H9 (cell line): Measurements from ENCODE around the gene HELT. TPM values are rescaled to one million over a fixed set of nuclear protein-coding genes. Genes with fewer than 3 reads are reported as not detected.

Source experiments
- DNase-seq: peaks from one replicate; pipeline ENCODE4 v3.0.0-alpha.2; 2017
- H2AFZ ChIP-seq: one replicate; pipeline ENCODE4 v1.6.1; 2013; ENCODE audit warnings: mild to moderate bottlenecking, low read length, control low read depth, moderate library complexity
- H2AK5ac ChIP-seq: 2 replicates; pipeline ENCODE4 v1.6.1; 2013; ENCODE audit warnings: low read length, control low read depth, mixed read lengths; ENCODE audit not compliant: insufficient read length
- H2BK120ac ChIP-seq: one replicate; pipeline ENCODE4 v1.6.1; 2013; ENCODE audit warnings: low read depth, mild to moderate bottlenecking, low read length, control low read depth, inconsistent platforms; ENCODE audit not compliant: poor library complexity, severe bottlenecking
- H2BK12ac ChIP-seq: 2 replicates; pipeline ENCODE4 v1.6.1; 2013; ENCODE audit warnings: low read length, control low read depth, mixed read lengths, low read depth; ENCODE audit not compliant: insufficient read length
- H2BK15ac ChIP-seq: 2 replicates; pipeline ENCODE4 v1.6.1; 2013; ENCODE audit warnings: low read depth, low read length, control low read depth
- H2BK20ac ChIP-seq: one replicate; pipeline ENCODE4 v1.6.1; 2013; ENCODE audit warnings: low read depth, mild to moderate bottlenecking, low read length, control low read depth, inconsistent platforms; ENCODE audit not compliant: poor library complexity, severe bottlenecking
- H2BK5ac ChIP-seq: 2 replicates; pipeline ENCODE4 v1.6.1; 2013; ENCODE audit warnings: low read length, control low read depth, mixed read lengths; ENCODE audit not compliant: insufficient read length
- H3K14ac ChIP-seq: 2 replicates; pipeline ENCODE4 v1.6.1; 2013; ENCODE audit warnings: low read length, control low read depth; ENCODE audit not compliant: insufficient read depth
- H3K18ac ChIP-seq: 2 replicates; pipeline ENCODE4 v1.6.1; 2013; ENCODE audit warnings: low read depth, mild to moderate bottlenecking, mixed read lengths, low read length, control low read depth; ENCODE audit not compliant: insufficient read length
- H3K23ac ChIP-seq: 2 replicates; pipeline ENCODE4 v1.6.1; 2013; ENCODE audit warnings: low read length, control low read depth, mixed read lengths, low read depth; ENCODE audit not compliant: insufficient read length
- H3K23me2 ChIP-seq: 2 replicates; pipeline ENCODE4 v1.6.1; 2013; ENCODE audit warnings: low read depth, mild to moderate bottlenecking, mixed read lengths, low read length, control low read depth; ENCODE audit not compliant: insufficient read length, poor library complexity, severe bottlenecking
- H3K27ac ChIP-seq: 2 replicates; pipeline ENCODE4 v1.5.1; 2013; ENCODE audit warnings: low read length, control low read depth, mixed read lengths, low read depth; ENCODE audit not compliant: insufficient read length
- H3K27me3 ChIP-seq: 2 replicates; pipeline ENCODE4 v1.6.1; 2013; ENCODE audit warnings: low read length, control low read depth, inconsistent platforms; ENCODE audit not compliant: insufficient read depth
- H3K4ac ChIP-seq: 2 replicates; pipeline ENCODE4 v1.6.1; 2013; ENCODE audit warnings: low read depth, mild to moderate bottlenecking, control low read depth, inconsistent platforms, low read length, moderate library complexity
- H3K4me1 ChIP-seq: 2 replicates; pipeline ENCODE4 v1.6.1; 2013; ENCODE audit warnings: low read length, control low read depth, inconsistent platforms; ENCODE audit not compliant: insufficient read depth
- H3K4me2 ChIP-seq: 2 replicates; pipeline ENCODE4 v1.6.1; 2013; ENCODE audit warnings: low read length, control low read depth, mixed read lengths; ENCODE audit not compliant: insufficient read length, insufficient read depth
- H3K56ac ChIP-seq: 2 replicates; pipeline ENCODE4 v1.6.1; 2013; ENCODE audit warnings: low read depth, mild to moderate bottlenecking, mixed read lengths, low read length, control low read depth; ENCODE audit not compliant: insufficient read length
- H3K79me1 ChIP-seq: 2 replicates; pipeline ENCODE4 v1.6.1; 2013; ENCODE audit warnings: low read depth, mild to moderate bottlenecking, moderate library complexity, low read length, control low read depth, inconsistent platforms; ENCODE audit not compliant: insufficient read depth, poor library complexity, severe bottlenecking
- H3K79me2 ChIP-seq: 2 replicates; pipeline ENCODE4 v1.6.1; 2013; ENCODE audit warnings: low read length, control low read depth, inconsistent platforms; ENCODE audit not compliant: insufficient read depth
- H3K9ac ChIP-seq: 2 replicates; pipeline ENCODE4 v1.6.1; 2013; ENCODE audit warnings: low read length, control low read depth, mixed read lengths; ENCODE audit not compliant: insufficient read length; ENCODE audit errors: extremely low read depth
- H3K9me3 ChIP-seq: one replicate; pipeline ENCODE4 v1.6.1; 2013; ENCODE audit warnings: low read depth, low read length, inconsistent platforms; ENCODE audit not compliant: control insufficient read depth
- H3T11ph ChIP-seq: one replicate; pipeline ENCODE4 v1.6.1; 2013; ENCODE audit warnings: mild to moderate bottlenecking, low read length, control low read depth, inconsistent platforms
- H4K20me1 ChIP-seq: one replicate; pipeline ENCODE4 v1.6.1; 2013; ENCODE audit not compliant: control insufficient read depth, insufficient read length, insufficient read depth
- H4K5ac ChIP-seq: 2 replicates; pipeline ENCODE4 v1.6.1; 2013; ENCODE audit warnings: low read depth, mild to moderate bottlenecking, mixed read lengths, low read length, control low read depth; ENCODE audit not compliant: insufficient read length
- H4K8ac ChIP-seq: replicated peaks from 2 replicates; pipeline ENCODE4 v1.6.1; 2013; ENCODE audit warnings: low read length, control low read depth, mixed read lengths, low read depth; ENCODE audit not compliant: insufficient read length
- H4K91ac ChIP-seq: 2 replicates; pipeline ENCODE4 v1.6.1; 2013; ENCODE audit warnings: low read depth, mild to moderate bottlenecking, moderate library complexity, mixed read lengths, low read length, control low read depth; ENCODE audit not compliant: insufficient read length
- H3K27ac Mint-ChIP-seq, 3 experiments: 2 replicates in 2 of 3; 3 replicates in 1 of 3; pipeline ENCODE4 v1.8.0; 2020 to 2021; ENCODE audit warnings: mixed read lengths in 3 of 3, mild to moderate bottlenecking in 1 of 3, moderate library complexity in 1 of 3
- H3K27me3 Mint-ChIP-seq: 2 replicates; pipeline ENCODE4 v1.8.0; 2021; ENCODE audit warnings: low read depth, mild to moderate bottlenecking, moderate library complexity, mixed read lengths
- H3K36me3 Mint-ChIP-seq, 3 experiments: 2 replicates in 2 of 3; 3 replicates in 1 of 3; pipeline ENCODE4 v1.8.0; 2020 to 2021; ENCODE audit warnings: low read depth in 3 of 3, mixed read lengths in 3 of 3; ENCODE audit not compliant: insufficient read depth in 1 of 3
- H3K4me1 Mint-ChIP-seq, 2 experiments: 2 replicates each; pipeline ENCODE4 v1.8.0; 2020; ENCODE audit warnings: mixed read lengths in 2 of 2
- H3K4me3 Mint-ChIP-seq, 2 experiments: 2 replicates in 1 of 2; 3 replicates in 1 of 2; pipeline ENCODE4 v1.8.0; 2020 to 2021; ENCODE audit warnings: mild to moderate bottlenecking in 2 of 2, mixed read lengths in 2 of 2, moderate library complexity in 1 of 2
- H3K9me3 Mint-ChIP-seq, 2 experiments: 2 replicates in 1 of 2; 3 replicates in 1 of 2; pipeline ENCODE4 v1.8.0; 2020; ENCODE audit warnings: mild to moderate bottlenecking in 2 of 2, mixed read lengths in 2 of 2, moderate library complexity in 1 of 2
- CTCF ChIP-seq: fragments of 200-600 bp; sonication (generic); conservative IDR thresholded peaks from 3 replicates; pipeline ENCODE4 v1.8.0; 2021; ENCODE audit warnings: antibody characterized with exemption, mild to moderate bottlenecking
- WGBS: extraction: QIAGEN DNeasy Blood & Tissue Kit; methylation state at CpG from one replicate; pipeline ENCODE4 v1.1.7; 2013; ENCODE audit warnings: missing lambda C conversion rate, low lambda C conversion rate, mixed read lengths; ENCODE audit not compliant: insufficient read length; ENCODE audit errors: extremely low coverage; 5-methylcytosine and 5-hydroxymethylcytosine counted together
- total RNA-seq: library from RNA; stranded (reverse); gene quantifications from 2 replicates; pipeline ENCODE4 v1.2.1, GENCODE V29; 2021

Gene HELT
- total RNA-seq, 1 experiment from 2014 or later, result not detected

- no CpG with 5 or more reads among the region's 5 CpGs for WGBS
- H2BK5ac ChIP-seq, result no peak overlapping the region
- no peak overlapping the region for H4K5ac ChIP-seq
- H3K9ac ChIP-seq, result no peak overlapping the region
- no peak overlapping the region for H3K4me2 ChIP-seq
- no peak overlapping the region for H3K23ac ChIP-seq
- no peak for TF ChIP-seq CTCF
- peaks cover 9% of the 10 kb centered on the region for H3K27me3 Mint-ChIP-seq
- no peaks in the 10 kb centered on the region for H3K79me2 ChIP-seq
- H3K4me3 Mint-ChIP-seq, result no peak overlapping the region
- no peaks in the 10 kb centered on the region for H4K20me1 ChIP-seq
- peaks cover 34 to 36% of the 10 kb centered on the region in 2 experiments for H3K4me1 Mint-ChIP-seq
- H3K18ac ChIP-seq, result no peak overlapping the region
- no peak overlapping the region for H2BK12ac ChIP-seq
- no peak overlapping the region for H3T11ph ChIP-seq
- H3K56ac ChIP-seq, result no peak overlapping the region
- no peaks in the 10 kb centered on the region for H3K27me3 ChIP-seq
- H4K8ac ChIP-seq, result no peak overlapping the region
- no peak overlapping the region for H2AFZ ChIP-seq
- H2AK5ac ChIP-seq, result no peak overlapping the region
- H3K79me1 ChIP-seq, result no peaks in the 10 kb centered on the region
- no peak overlapping the region for H3K27ac Mint-ChIP-seq
- no peak overlapping the region for H4K91ac ChIP-seq
- H3K4me1 ChIP-seq, result peaks cover 7% of the 10 kb centered on the region
- peaks cover 17% of the 10 kb centered on the region for H3K9me3 ChIP-seq
- H3K27ac ChIP-seq, result no peak overlapping the region
- no peak overlapping the region for H3K4ac ChIP-seq
- H2BK120ac ChIP-seq, result no peak overlapping the region
- DNase-seq, result no peak
- H3K23me2 ChIP-seq, result no peaks in the 10 kb centered on the region
- H3K36me3 Mint-ChIP-seq, result peaks cover 24 to 42% (median 27%) of the 10 kb centered on the region in 3 experiments
- peaks cover 32 to 36% of the 10 kb centered on the region in 2 experiments for H3K9me3 Mint-ChIP-seq
- H2BK15ac ChIP-seq, result no peak overlapping the region
- H3K14ac ChIP-seq, result no peak overlapping the region
- no peak overlapping the region for H2BK20ac ChIP-seq
These were observed 36.0 kb downstream of the HELT start for GRCh38 chr4:185054272-185054671.
